ENCODE results near the gene SULT2B1.

DNA sequence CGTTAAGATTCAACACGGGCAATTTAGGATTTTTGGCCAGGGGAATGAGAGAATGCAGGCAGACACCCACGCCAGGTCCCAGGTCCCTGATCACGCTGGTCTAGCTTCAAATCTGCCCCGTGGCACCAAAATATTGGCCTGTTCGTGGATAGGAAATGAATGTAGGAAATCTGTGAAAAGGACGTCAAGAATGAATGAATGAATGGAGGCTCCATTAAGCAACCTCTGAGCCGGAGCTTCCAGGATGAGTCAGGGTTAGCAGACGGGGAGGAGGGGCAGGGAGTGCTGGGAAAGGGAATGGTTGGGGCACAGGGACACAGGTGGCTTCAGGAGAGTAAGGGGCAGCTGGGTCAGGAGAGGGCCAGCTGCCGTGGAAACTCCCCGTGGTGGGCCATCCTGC, 4.2 kb downstream of the SULT2B1 start:
- TF ChIP-seq, protein P1, sequence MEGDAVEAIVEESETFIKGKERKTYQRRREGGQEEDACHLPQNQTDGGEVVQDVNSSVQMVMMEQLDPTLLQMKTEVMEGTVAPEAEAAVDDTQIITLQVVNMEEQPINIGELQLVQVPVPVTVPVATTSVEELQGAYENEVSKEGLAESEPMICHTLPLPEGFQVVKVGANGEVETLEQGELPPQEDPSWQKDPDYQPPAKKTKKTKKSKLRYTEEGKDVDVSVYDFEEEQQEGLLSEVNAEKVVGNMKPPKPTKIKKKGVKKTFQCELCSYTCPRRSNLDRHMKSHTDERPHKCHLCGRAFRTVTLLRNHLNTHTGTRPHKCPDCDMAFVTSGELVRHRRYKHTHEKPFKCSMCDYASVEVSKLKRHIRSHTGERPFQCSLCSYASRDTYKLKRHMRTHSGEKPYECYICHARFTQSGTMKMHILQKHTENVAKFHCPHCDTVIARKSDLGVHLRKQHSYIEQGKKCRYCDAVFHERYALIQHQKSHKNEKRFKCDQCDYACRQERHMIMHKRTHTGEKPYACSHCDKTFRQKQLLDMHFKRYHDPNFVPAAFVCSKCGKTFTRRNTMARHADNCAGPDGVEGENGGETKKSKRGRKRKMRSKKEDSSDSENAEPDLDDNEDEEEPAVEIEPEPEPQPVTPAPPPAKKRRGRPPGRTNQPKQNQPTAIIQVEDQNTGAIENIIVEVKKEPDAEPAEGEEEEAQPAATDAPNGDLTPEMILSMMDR (IDR thresholded peaks at IDR 0.05; ENCODE audit: low read depth, low read length, missing input control): no peak
- no peak for TF ChIP-seq RXRA (IDR thresholded peaks at IDR 0.05)
- no peak for TF ChIP-seq EGR1 (IDR thresholded peaks at IDR 0.05; ENCODE audit: low read depth in 2 of 2)
- no peak for TF ChIP-seq TAF1 (conservative IDR thresholded peaks at IDR 0.05)
- TF ChIP-seq RAD21 (IDR thresholded peaks at IDR 0.05): no peak
- no peak for TF ChIP-seq YY1 (IDR thresholded peaks at IDR 0.05)
- no peak for TF ChIP-seq SP1 (IDR thresholded peaks at IDR 0.05)
- TF ChIP-seq, protein P2, sequence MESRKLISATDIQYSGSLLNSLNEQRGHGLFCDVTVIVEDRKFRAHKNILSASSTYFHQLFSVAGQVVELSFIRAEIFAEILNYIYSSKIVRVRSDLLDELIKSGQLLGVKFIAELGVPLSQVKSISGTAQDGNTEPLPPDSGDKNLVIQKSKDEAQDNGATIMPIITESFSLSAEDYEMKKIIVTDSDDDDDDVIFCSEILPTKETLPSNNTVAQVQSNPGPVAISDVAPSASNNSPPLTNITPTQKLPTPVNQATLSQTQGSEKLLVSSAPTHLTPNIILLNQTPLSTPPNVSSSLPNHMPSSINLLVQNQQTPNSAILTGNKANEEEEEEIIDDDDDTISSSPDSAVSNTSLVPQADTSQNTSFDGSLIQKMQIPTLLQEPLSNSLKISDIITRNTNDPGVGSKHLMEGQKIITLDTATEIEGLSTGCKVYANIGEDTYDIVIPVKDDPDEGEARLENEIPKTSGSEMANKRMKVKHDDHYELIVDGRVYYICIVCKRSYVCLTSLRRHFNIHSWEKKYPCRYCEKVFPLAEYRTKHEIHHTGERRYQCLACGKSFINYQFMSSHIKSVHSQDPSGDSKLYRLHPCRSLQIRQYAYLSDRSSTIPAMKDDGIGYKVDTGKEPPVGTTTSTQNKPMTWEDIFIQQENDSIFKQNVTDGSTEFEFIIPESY (IDR thresholded peaks at IDR 0.05): no peak
- TF ChIP-seq MAX (IDR thresholded peaks at IDR 0.05): no peak
- TF ChIP-seq ATF3 (IDR thresholded peaks at IDR 0.05): no peak
- TF ChIP-seq FOXA1 (IDR thresholded peaks at IDR 0.05): no peak
- TF ChIP-seq, protein P3, sequence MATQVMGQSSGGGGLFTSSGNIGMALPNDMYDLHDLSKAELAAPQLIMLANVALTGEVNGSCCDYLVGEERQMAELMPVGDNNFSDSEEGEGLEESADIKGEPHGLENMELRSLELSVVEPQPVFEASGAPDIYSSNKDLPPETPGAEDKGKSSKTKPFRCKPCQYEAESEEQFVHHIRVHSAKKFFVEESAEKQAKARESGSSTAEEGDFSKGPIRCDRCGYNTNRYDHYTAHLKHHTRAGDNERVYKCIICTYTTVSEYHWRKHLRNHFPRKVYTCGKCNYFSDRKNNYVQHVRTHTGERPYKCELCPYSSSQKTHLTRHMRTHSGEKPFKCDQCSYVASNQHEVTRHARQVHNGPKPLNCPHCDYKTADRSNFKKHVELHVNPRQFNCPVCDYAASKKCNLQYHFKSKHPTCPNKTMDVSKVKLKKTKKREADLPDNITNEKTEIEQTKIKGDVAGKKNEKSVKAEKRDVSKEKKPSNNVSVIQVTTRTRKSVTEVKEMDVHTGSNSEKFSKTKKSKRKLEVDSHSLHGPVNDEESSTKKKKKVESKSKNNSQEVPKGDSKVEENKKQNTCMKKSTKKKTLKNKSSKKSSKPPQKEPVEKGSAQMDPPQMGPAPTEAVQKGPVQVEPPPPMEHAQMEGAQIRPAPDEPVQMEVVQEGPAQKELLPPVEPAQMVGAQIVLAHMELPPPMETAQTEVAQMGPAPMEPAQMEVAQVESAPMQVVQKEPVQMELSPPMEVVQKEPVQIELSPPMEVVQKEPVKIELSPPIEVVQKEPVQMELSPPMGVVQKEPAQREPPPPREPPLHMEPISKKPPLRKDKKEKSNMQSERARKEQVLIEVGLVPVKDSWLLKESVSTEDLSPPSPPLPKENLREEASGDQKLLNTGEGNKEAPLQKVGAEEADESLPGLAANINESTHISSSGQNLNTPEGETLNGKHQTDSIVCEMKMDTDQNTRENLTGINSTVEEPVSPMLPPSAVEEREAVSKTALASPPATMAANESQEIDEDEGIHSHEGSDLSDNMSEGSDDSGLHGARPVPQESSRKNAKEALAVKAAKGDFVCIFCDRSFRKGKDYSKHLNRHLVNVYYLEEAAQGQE (IDR thresholded peaks at IDR 0.05): no peak

Measured in liver (tissue), 3 donors.